NCI-H2081 treated with DMSO at 0.1 percent for 48 hours (cell line): ENCODE measurements around the gene GPATCH3.

ENCODE experiments used
- DNase-seq: peaks from one replicate; lab custom pipeline; 2025; lab: John Stamatoyannopoulos, UW

Gene GPATCH3

GRCh38 chr1:26844424-26845196 is 55.7 kb downstream of the GPATCH3 start:
- no peak for DNase-seq
